GM03348 (cell line): ENCODE data around the gene CDK5RAP2.
A peak's percentile ranks its signal among the peaks of the same experiment; 100 is the strongest.
"Not testable (repeated sequence)": the region's sequence is repeated elsewhere in the genome, so short reads cannot be mapped to it uniquely, and the experiment has no call there.

Source experiments
- DNase-seq: peaks from one replicate; pipeline ENCODE4 v3.0.0; 2012; ENCODE audit warnings: low spot score

CDK5RAP2 gene

GRCh38 chr9:120544441-120544840 lies 35.5 kb downstream of the CDK5RAP2 start:
- no peak for DNase-seq

- no peak for DNase-seq
Measured at GRCh38 chr9:120542701-120543490, 37.1 kb downstream of the CDK5RAP2 start.

- DNase-seq: no peak
Measured at GRCh38 chr9:120541921-120542320, 38.0 kb downstream of the CDK5RAP2 start.

GRCh38 chr9:120539951-120540350 lies 40.0 kb downstream of the CDK5RAP2 start:
- no peak for DNase-seq

- DNase-seq: no peak
Measured at GRCh38 chr9:120538339-120538738, 41.6 kb downstream of the CDK5RAP2 start.

- no peak for DNase-seq
Measured at GRCh38 chr9:120536949-120537640, 42.9 kb downstream of the CDK5RAP2 start.

GRCh38 chr9:120536094-120536493 lies 43.9 kb downstream of the CDK5RAP2 start:
- DNase-seq: no peak

- no peak for DNase-seq
Measured at GRCh38 chr9:120534266-120534665, 45.7 kb downstream of the CDK5RAP2 start.

- DNase-seq: no peak
Measured at GRCh38 chr9:120532891-120533290, 47.1 kb downstream of the CDK5RAP2 start.

GRCh38 chr9:120532475-120532874 lies 47.5 kb downstream of the CDK5RAP2 start:
- peak; percentile 65 for DNase-seq

GRCh38 chr9:120531683-120532300 lies 48.2 kb downstream of the CDK5RAP2 start:
- DNase-seq: peak; percentile 59

GRCh38 chr9:120530220-120530832 lies 49.6 kb downstream of the CDK5RAP2 start:
- DNase-seq: not testable (repeated sequence)

GRCh38 chr9:120528829-120529228 lies 51.1 kb downstream of the CDK5RAP2 start:
- DNase-seq: no peak

- no peak for DNase-seq
Measured at GRCh38 chr9:120528327-120528726, 51.6 kb downstream of the CDK5RAP2 start.

- DNase-seq: no peak
Measured at GRCh38 chr9:120526534-120526933, 53.4 kb downstream of the CDK5RAP2 start.

GRCh38 chr9:120524863-120525262 lies 55.1 kb downstream of the CDK5RAP2 start:
- DNase-seq: no peak

GRCh38 chr9:120524038-120524437 lies 55.9 kb downstream of the CDK5RAP2 start:
- no peak for DNase-seq

- DNase-seq: no peak
Measured at GRCh38 chr9:120522558-120522957, 57.4 kb downstream of the CDK5RAP2 start.

- DNase-seq: no peak
Measured at GRCh38 chr9:120522032-120522431, 57.9 kb downstream of the CDK5RAP2 start.

- DNase-seq: no peak
Measured at GRCh38 chr9:120521101-120521500, 58.9 kb downstream of the CDK5RAP2 start.

- not testable (repeated sequence) for DNase-seq
Measured at GRCh38 chr9:120515996-120516395, 64.0 kb downstream of the CDK5RAP2 start.

- not testable (repeated sequence) for DNase-seq
Measured at GRCh38 chr9:120515481-120515880, 64.5 kb downstream of the CDK5RAP2 start.

GRCh38 chr9:120514405-120514804 lies 65.6 kb downstream of the CDK5RAP2 start:
- DNase-seq: no peak
